ENCODE results near the gene TCEAL4. TPM values are rescaled to one million over a fixed set of nuclear protein-coding genes. Genes with fewer than 3 reads are reported as not detected.

The TCEAL4 gene
- total and polyA plus RNA-seq, 2 of the 13 experiments (the other 11 are each of a cell fraction or from before 2014, with no cell fraction given) = 12.6 to 31.0 TPM

- TF ChIP-seq ZNF468 (CRISPR knock-in tag; IDR thresholded peaks at IDR 0.05) (no peak), REST (IDR thresholded peaks at IDR 0.05; ENCODE audit: borderline replicate concordance in 1 of 2, low read depth in 1 of 2, low read length in 2 of 2) (no peak)
Observed at GRCh38 chrX:103556963-103557612, 28.2 kb upstream of the TCEAL4 start (continued).

GRCh38 chrX:103560256-103560655, 25.1 kb upstream of the TCEAL4 start:
- no peak overlapping the region for H3K9ac ChIP-seq (ENCODE audit: insufficient read depth, low read depth, low read length)
- no peaks in the 10 kb centered on the region for H3K36me3 ChIP-seq (replicated peaks in 1 of 2; ENCODE audit: control insufficient read depth in 1 of 2, insufficient read depth in 2 of 2, low read length in 2 of 2)
- ChIA-PET POLR2A (no interaction called here), CTCF (ENCODE audit: low intra/inter-chr PET ratio, low total read pairs) (no interaction called here)
- H3K79me2 ChIP-seq (ENCODE audit: insufficient read depth, low read length) = no peaks in the 10 kb centered on the region
- H3K9me3 ChIP-seq (ENCODE audit: low read length) = no peaks in the 10 kb centered on the region
- TF ChIP-seq GABPB1 (CRISPR knock-in tag; IDR thresholded peaks at IDR 0.05) (no peak), ZNF557 (CRISPR knock-in tag; IDR thresholded peaks at IDR 0.05) (no peak), JARID2 (CRISPR knock-in tag; IDR thresholded peaks at IDR 0.05; ENCODE audit: insufficient replicate concordance) (no peak), ZNF17 (CRISPR knock-in tag; IDR thresholded peaks at IDR 0.05) (no peak), DNMT1 (CRISPR knock-in tag; IDR thresholded peaks at IDR 0.05) (no peak), ZNF256 (CRISPR knock-in tag; conservative IDR thresholded peaks at IDR 0.05) (no peak), STAG1 (CRISPR knock-in tag; IDR thresholded peaks at IDR 0.05) (no peak), ZNF432 (CRISPR knock-in tag; IDR thresholded peaks at IDR 0.05; ENCODE audit: borderline replicate concordance) (no peak), ZFP37 (CRISPR knock-in tag; IDR thresholded peaks at IDR 0.05; ENCODE audit: borderline replicate concordance) (no peak), ZNF800 (CRISPR knock-in tag; IDR thresholded peaks at IDR 0.05) (no peak), ATM (IDR thresholded peaks at IDR 0.05; ENCODE audit: borderline replicate concordance) (no peak)
- H2AFZ ChIP-seq (ENCODE audit: low read length) = no peak overlapping the region
- in situ Hi-C loops (cut with HindIII; ENCODE audit: extremely low pct_ligation_motif_present, low pct_unique_long_range_greater_than_20kb) = no loop called here
- FAIRE-seq = no peak
- H3K4me1 ChIP-seq (ENCODE audit: insufficient read depth, low read length) = no peaks in the 10 kb centered on the region
- no TSS peak for BruUV-seq (replicated peaks)
- intact Hi-C loops (cut with micrococcal nuclease; ENCODE audit: unreplicated experiment) = no loop called here
- H3K4me3 ChIP-seq (replicated peaks in 1 of 3; ENCODE audit: insufficient read depth in 1 of 3, low read depth in 2 of 3, low read length in 3 of 3) = no peak overlapping the region
- no peak for DNase-seq (ENCODE audit: low spot score)
- no peak overlapping the region for H3K4me2 ChIP-seq (ENCODE audit: low read depth, low read length)
- no peak for ATAC-seq
- H3K27ac ChIP-seq (ENCODE audit: extremely low read length, insufficient read depth, low read length) = no peak overlapping the region
- WGBS (ENCODE audit: low lambda C conversion rate) = 33% methylated on average over 1 of the region's 1 CpG
- no peaks in the 10 kb centered on the region for H3K27me3 ChIP-seq (ENCODE audit: control insufficient read depth in 1 of 2, insufficient read depth in 2 of 2, low read length in 2 of 2)
- no peaks in the 10 kb centered on the region for H4K20me1 ChIP-seq (ENCODE audit: insufficient read depth, low read length)

All from HepG2 (cell line).